Kidney (tissue), 14 donors: ENCODE data around the gene USH2A. TPM values are rescaled to one million over a fixed set of nuclear protein-coding genes. Genes with fewer than 3 reads are reported as not detected.

Source experiments
- DNase-seq, 5 donors: peaks; one replicate each; pipeline ENCODE4 v3.0.0-alpha.2; 2013 to 2020
- FAIRE-seq: peaks from 2 replicates; lab custom pipeline; 2012; peaks lifted over from hg19 to GRCh38; lab: Jason Lieb, UNC
- H3K27ac ChIP-seq, 2 donors: one replicate each; pipeline ENCODE4 v1.7.0; 2013; ENCODE audit warnings: low read depth in 2 of 2, low read length in 2 of 2, inconsistent platforms in 1 of 2
- H3K27me3 ChIP-seq: one replicate; pipeline ENCODE4 v1.7.1; 2013; ENCODE audit warnings: low read length, inconsistent platforms; ENCODE audit not compliant: control insufficient read depth, insufficient read depth
- H3K36me3 ChIP-seq, 3 donors: one replicate each; pipeline versions ENCODE4 v1.7.0 to v1.7.1; 2013; ENCODE audit warnings: low read length in 3 of 3, control low read depth in 1 of 3, inconsistent platforms in 1 of 3; ENCODE audit not compliant: insufficient read depth in 3 of 3, control insufficient read depth in 2 of 3
- H3K4me1 ChIP-seq, 3 donors: one replicate each; pipeline versions ENCODE4 v1.7.0 to v1.7.1; 2013; ENCODE audit warnings: low read length in 3 of 3, inconsistent platforms in 1 of 3, low read depth in 1 of 3; ENCODE audit not compliant: control insufficient read depth in 2 of 3, insufficient read depth in 2 of 3
- H3K4me3 ChIP-seq, 3 donors: one replicate each; pipeline versions ENCODE4 v1.7.0 to v1.8.1; 2013; ENCODE audit warnings: low read length in 3 of 3, control low read depth in 1 of 3, inconsistent platforms in 1 of 3
- H3K9ac ChIP-seq, 3 donors: one replicate each; pipeline versions ENCODE4 v1.7.0 to v1.7.1; 2013; ENCODE audit warnings: low read length in 3 of 3, control low read depth in 1 of 3, inconsistent platforms in 1 of 3
- H3K9me3 ChIP-seq, 3 donors: one replicate each; pipeline versions ENCODE4 v1.7.0 to v1.7.1; 2013; ENCODE audit warnings: low read length in 3 of 3, control low read depth in 1 of 3, inconsistent platforms in 1 of 3; ENCODE audit not compliant: control insufficient read depth in 2 of 3, insufficient read depth in 1 of 3
- CTCF ChIP-seq: IDR thresholded peaks from 3 replicates; pipeline ENCODE4 v1.5.1; 2012; ENCODE audit warnings: mild to moderate bottlenecking, moderate library complexity, borderline replicate concordance; ENCODE audit not compliant: insufficient read depth; ENCODE audit errors: extremely low read depth
- intact Hi-C: fragments of 100-400 bp; cut with DNase I; formaldehyde crosslinking; loops from one replicate; pipeline ENCODE4 v1.11.1; 2022
- polyA plus RNA-seq: library from polyadenylated mRNA; stranded (reverse); fragments of 350-450 nt; fragmentation: Illumina TruSeq; extraction: RNeasy Lipid Tissue Mini Kit (QIAGEN cat#74804); gene quantifications from one replicate; pipeline ENCODE4 v1.2.3, GENCODE V29; 2014; ENCODE audit warnings: low read depth, low replicate concordance; ENCODE audit not compliant: insufficient read depth
- total RNA-seq: library from RNA; stranded (reverse); fragmentation: NEBNext Ultra II Directional; extraction: Animal tissue kit (Norgen Biotek cat#: 25700); gene quantifications from one replicate; pipeline ENCODE4 v1.2.1, GENCODE V29; 2021
- donor health status: control.
- donor health status: control.
- donor health status: control.
- donor health status: control.
- donor health status: control.
- donor health status: DM: yes; HTN: yes; CAD: no.
- donor health status: Normal renal cell carcinoma (clear cell type).

Gene USH2A
- total and polyA plus RNA-seq, 2 donors from 2014 or later: 0.06 TPM; not detected in 1

GRCh38 chr1:215605011-215605621, 818.1 kb downstream of the USH2A start:
- Histone ChIP-seq H3K9me3 (no peaks in the 10 kb centered on the region), H3K27ac (no peak overlapping the region), H3K27me3 (no peaks in the 10 kb centered on the region), H3K4me3 (no peak overlapping the region), H3K4me1 (peaks cover 0 to under 1% (median 0%) of the 10 kb centered on the region in 3 donors), H3K36me3 (peaks cover 2 to 8% (median 3%) of the 10 kb centered on the region in 3 donors), H3K9ac (no peak overlapping the region)
- DNase-seq (no peak), FAIRE-seq (no peak)
- no peak for TF ChIP-seq CTCF
- intact Hi-C loops: no loop called here

- no peak for TF ChIP-seq CTCF
- Histone ChIP-seq H3K36me3 (peaks cover 0 to 8% (median 3%) of the 10 kb centered on the region in 3 donors), H3K27ac (no peak overlapping the region), H3K27me3 (no peaks in the 10 kb centered on the region), H3K4me3 (no peak overlapping the region), H3K9ac (no peak overlapping the region), H3K9me3 (no peaks in the 10 kb centered on the region), H3K4me1 (peaks cover 0 to 12% (median 0%) of the 10 kb centered on the region in 3 donors)
- FAIRE-seq: no peak
- intact Hi-C loops: no loop called here
- DNase-seq: no peak
These were observed 819.9 kb downstream of the USH2A start for GRCh38 chr1:215603319-215603718.

- DNase-seq: no peak
- TF ChIP-seq CTCF: no peak
- FAIRE-seq: no peak
- no peaks in the 10 kb centered on the region for H3K27me3 ChIP-seq
- peaks cover 0 to 12% (median 0%) of the 10 kb centered on the region in 3 donors for H3K4me1 ChIP-seq
- H3K9ac ChIP-seq: no peak overlapping the region
- no peaks in the 10 kb centered on the region for H3K9me3 ChIP-seq
- intact Hi-C loops: no loop called here
- peaks cover 0 to 8% (median 7%) of the 10 kb centered on the region in 3 donors for H3K36me3 ChIP-seq
- H3K4me3 ChIP-seq: no peak overlapping the region
- no peak overlapping the region for H3K27ac ChIP-seq
These were observed 822.0 kb downstream of the USH2A start for GRCh38 chr1:215601276-215601675.
